ENCODE data around the gene NAA80.

DNA sequence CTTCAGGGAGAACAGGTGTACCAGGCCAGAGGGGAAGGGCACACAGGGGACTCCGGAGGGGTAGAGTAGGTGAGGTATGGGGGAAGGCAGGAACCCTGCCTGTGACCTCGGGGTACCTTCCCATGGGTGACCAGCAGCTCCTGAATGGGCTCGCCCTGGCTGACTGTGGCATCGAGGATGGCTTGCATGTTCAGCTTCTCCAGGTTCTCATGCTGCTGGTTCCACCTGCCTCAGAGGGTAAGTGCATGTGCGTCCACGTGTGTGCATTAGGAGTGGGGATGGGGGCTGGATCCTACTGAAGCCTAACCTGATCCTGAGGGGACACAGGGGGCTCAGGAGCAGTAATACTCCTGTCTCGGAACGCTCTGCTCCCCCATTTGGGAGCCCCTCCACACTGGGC, 45.8 kb upstream of the NAA80 start:
- TF ChIP-seq SIN3A (IDR thresholded peaks at IDR 0.05; ENCODE audit: borderline replicate concordance, low read depth, low read length) (no peak), POLR2AphosphoS5 (IDR thresholded peaks at IDR 0.05; ENCODE audit: low read depth, low read length) (no peak), JUND (IDR thresholded peaks at IDR 0.05) (no peak), RXRA (IDR thresholded peaks at IDR 0.05; ENCODE audit: borderline replicate concordance, low read depth) (no peak), RFX5 (IDR thresholded peaks at IDR 0.05; ENCODE audit: low read length) (no peak)
- TF ChIP-seq, protein P1, sequence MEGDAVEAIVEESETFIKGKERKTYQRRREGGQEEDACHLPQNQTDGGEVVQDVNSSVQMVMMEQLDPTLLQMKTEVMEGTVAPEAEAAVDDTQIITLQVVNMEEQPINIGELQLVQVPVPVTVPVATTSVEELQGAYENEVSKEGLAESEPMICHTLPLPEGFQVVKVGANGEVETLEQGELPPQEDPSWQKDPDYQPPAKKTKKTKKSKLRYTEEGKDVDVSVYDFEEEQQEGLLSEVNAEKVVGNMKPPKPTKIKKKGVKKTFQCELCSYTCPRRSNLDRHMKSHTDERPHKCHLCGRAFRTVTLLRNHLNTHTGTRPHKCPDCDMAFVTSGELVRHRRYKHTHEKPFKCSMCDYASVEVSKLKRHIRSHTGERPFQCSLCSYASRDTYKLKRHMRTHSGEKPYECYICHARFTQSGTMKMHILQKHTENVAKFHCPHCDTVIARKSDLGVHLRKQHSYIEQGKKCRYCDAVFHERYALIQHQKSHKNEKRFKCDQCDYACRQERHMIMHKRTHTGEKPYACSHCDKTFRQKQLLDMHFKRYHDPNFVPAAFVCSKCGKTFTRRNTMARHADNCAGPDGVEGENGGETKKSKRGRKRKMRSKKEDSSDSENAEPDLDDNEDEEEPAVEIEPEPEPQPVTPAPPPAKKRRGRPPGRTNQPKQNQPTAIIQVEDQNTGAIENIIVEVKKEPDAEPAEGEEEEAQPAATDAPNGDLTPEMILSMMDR (IDR thresholded peaks at IDR 0.05) = no peak
- TF ChIP-seq, protein P2, sequence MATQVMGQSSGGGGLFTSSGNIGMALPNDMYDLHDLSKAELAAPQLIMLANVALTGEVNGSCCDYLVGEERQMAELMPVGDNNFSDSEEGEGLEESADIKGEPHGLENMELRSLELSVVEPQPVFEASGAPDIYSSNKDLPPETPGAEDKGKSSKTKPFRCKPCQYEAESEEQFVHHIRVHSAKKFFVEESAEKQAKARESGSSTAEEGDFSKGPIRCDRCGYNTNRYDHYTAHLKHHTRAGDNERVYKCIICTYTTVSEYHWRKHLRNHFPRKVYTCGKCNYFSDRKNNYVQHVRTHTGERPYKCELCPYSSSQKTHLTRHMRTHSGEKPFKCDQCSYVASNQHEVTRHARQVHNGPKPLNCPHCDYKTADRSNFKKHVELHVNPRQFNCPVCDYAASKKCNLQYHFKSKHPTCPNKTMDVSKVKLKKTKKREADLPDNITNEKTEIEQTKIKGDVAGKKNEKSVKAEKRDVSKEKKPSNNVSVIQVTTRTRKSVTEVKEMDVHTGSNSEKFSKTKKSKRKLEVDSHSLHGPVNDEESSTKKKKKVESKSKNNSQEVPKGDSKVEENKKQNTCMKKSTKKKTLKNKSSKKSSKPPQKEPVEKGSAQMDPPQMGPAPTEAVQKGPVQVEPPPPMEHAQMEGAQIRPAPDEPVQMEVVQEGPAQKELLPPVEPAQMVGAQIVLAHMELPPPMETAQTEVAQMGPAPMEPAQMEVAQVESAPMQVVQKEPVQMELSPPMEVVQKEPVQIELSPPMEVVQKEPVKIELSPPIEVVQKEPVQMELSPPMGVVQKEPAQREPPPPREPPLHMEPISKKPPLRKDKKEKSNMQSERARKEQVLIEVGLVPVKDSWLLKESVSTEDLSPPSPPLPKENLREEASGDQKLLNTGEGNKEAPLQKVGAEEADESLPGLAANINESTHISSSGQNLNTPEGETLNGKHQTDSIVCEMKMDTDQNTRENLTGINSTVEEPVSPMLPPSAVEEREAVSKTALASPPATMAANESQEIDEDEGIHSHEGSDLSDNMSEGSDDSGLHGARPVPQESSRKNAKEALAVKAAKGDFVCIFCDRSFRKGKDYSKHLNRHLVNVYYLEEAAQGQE (IDR thresholded peaks at IDR 0.05; ENCODE audit: low read depth, low read length) = no peak

Data from SK-N-SH (cell line).